B cell (primary cell): ENCODE data around the gene AMDHD1. TPM values are rescaled to one million over a fixed set of nuclear protein-coding genes. Genes with fewer than 3 reads are reported as not detected.

Experiments used
- ATAC-seq: fragments of 200-7000 bp; cut with Tn5 transposase; one replicate; pipeline ENCODE4 v1.10.0; 2021; ENCODE audit warnings: low read depth, mild to moderate bottlenecking, moderate number of reproducible peaks, moderate library complexity
- CTCF ChIA-PET: fragments of 350-600 bp; sonication (Branson Sonifier 250); formaldehyde crosslinking; loops from one replicate; lab custom pipeline; 2021; ENCODE audit warnings: antibody characterized with exemption, inconsistent platforms; lab: Charles Lee
- POLR2A ChIA-PET: fragments of 350-600 bp; sonication (Branson Sonifier 250); formaldehyde crosslinking; loops from one replicate; lab custom pipeline; 2021; ENCODE audit warnings: antibody characterized with exemption; lab: Charles Lee
- DNase-seq: peaks from one replicate; pipeline ENCODE4 v3.0.0; 2013
- H2AFZ ChIP-seq: 2 replicates; pipeline ENCODE4 v1.6.1; 2012; ENCODE audit warnings: mild to moderate bottlenecking, low read depth, low read length; ENCODE audit not compliant: insufficient read depth, poor library complexity, severe bottlenecking
- H3K27ac ChIP-seq, 2 donors: 1 replicate in 1 of 2; 2 replicates in 1 of 2; pipeline ENCODE4 v1.5.1; 2012 to 2013; ENCODE audit warnings: low read length in 2 of 2, mild to moderate bottlenecking in 2 of 2, moderate library complexity in 1 of 2
- H3K27me3 ChIP-seq, 4 experiments: fragments of 200-600 bp in 1 of 4; sonication (generic) in 1 of 4; replicated peaks in 1 of 4; 1 replicate in 2 of 4; 2 replicates in 2 of 4; pipeline versions ENCODE4 v1.6.1 to v1.7.0; 2013 to 2016; ENCODE audit warnings: low read length in 3 of 4, mild to moderate bottlenecking in 2 of 4, mixed read lengths in 1 of 4, moderate library complexity in 1 of 4; ENCODE audit not compliant: insufficient read depth in 4 of 4, control insufficient read depth in 3 of 4; ENCODE audit errors: control extremely low read depth in 1 of 4
- H3K36me3 ChIP-seq, 2 experiments: replicated peaks in 1 of 2; 1 replicate in 1 of 2; 2 replicates in 1 of 2; pipeline versions ENCODE4 v1.6.1 to v1.7.1; 2013; ENCODE audit warnings: low read length in 1 of 2; ENCODE audit not compliant: insufficient read depth in 2 of 2, control insufficient read depth in 1 of 2; ENCODE audit errors: control extremely low read depth in 1 of 2, extremely low read depth in 1 of 2
- H3K4me1 ChIP-seq, 2 donors: fragments of 200-600 bp in 1 of 2; sonication (generic) in 1 of 2; 1 replicate in 1 of 2; 2 replicates in 1 of 2; pipeline versions ENCODE4 v1.5.1 to v1.6.1; 2013 to 2017; ENCODE audit warnings: low read length in 2 of 2; ENCODE audit not compliant: control insufficient read depth in 2 of 2, insufficient read depth in 2 of 2
- H3K4me2 ChIP-seq: replicated peaks from 2 replicates; pipeline ENCODE3; 2012; ENCODE audit warnings: mild to moderate bottlenecking, low read depth, low read length; ENCODE audit not compliant: poor library complexity, severe bottlenecking
- H3K4me3 ChIP-seq, 5 experiments: fragments of 200-600 bp in 1 of 5; sonication (generic) in 1 of 5; 1 replicate in 3 of 5; 2 replicates in 2 of 5; pipeline versions ENCODE4 v1.5.1 to v1.7.0; 2011 to 2016; ENCODE audit warnings: low read length in 4 of 5, mild to moderate bottlenecking in 4 of 5, low read depth in 2 of 5, control low read depth in 1 of 5, moderate library complexity in 1 of 5; ENCODE audit not compliant: insufficient read depth in 1 of 5; ENCODE audit errors: control extremely low read depth in 1 of 5, extremely low read depth in 1 of 5
- H3K79me2 ChIP-seq: fragments of 200-600 bp; sonication (generic); one replicate; pipeline ENCODE4 v1.6.0; 2016; ENCODE audit warnings: low read length; ENCODE audit not compliant: control insufficient read depth, insufficient read depth
- H3K9ac ChIP-seq: fragments of 200-600 bp; sonication (generic); 2 replicates; pipeline ENCODE4 v1.6.1; 2017; ENCODE audit warnings: mild to moderate bottlenecking, low read length, moderate library complexity
- H3K9me3 ChIP-seq, 3 donors: one replicate each; pipeline versions ENCODE4 v1.6.1 to v1.7.1; 2013; ENCODE audit warnings: low read length in 2 of 3; ENCODE audit not compliant: control insufficient read depth in 2 of 3, insufficient read depth in 1 of 3; ENCODE audit errors: control extremely low read depth in 1 of 3
- H4K20me1 ChIP-seq: 2 replicates; pipeline ENCODE4 v1.6.0; 2012; ENCODE audit warnings: mild to moderate bottlenecking, low read length; ENCODE audit not compliant: insufficient read depth, control insufficient read depth, poor library complexity, severe bottlenecking
- H3K27ac Mint-ChIP-seq: one replicate; pipeline ENCODE4 v1.8.0; 2021; ENCODE audit warnings: mixed read lengths
- H3K27me3 Mint-ChIP-seq: one replicate; pipeline ENCODE4 v1.8.0; 2021; ENCODE audit warnings: mixed read lengths
- H3K4me1 Mint-ChIP-seq: one replicate; pipeline ENCODE4 v1.8.0; 2021; ENCODE audit warnings: mixed read lengths
- H3K4me3 Mint-ChIP-seq: one replicate; pipeline ENCODE4 v1.8.0; 2021; ENCODE audit warnings: mixed read lengths
- H3K9me3 Mint-ChIP-seq: one replicate; pipeline ENCODE4 v1.8.0; 2022; ENCODE audit warnings: mixed read lengths; ENCODE audit not compliant: insufficient read depth
- EZH2 ChIP-seq: IDR thresholded peaks from 2 replicates; pipeline ENCODE4 v1.6.1; 2012; ENCODE audit warnings: borderline replicate concordance, low read depth, mild to moderate bottlenecking, moderate library complexity, low read length; ENCODE audit not compliant: insufficient read depth, poor library complexity, severe bottlenecking
- WGBS: methylation state at CpG from one replicate; pipeline ENCODE4 v1.1.5; 2013; ENCODE audit warnings: missing lambda C conversion rate; ENCODE audit not compliant: insufficient coverage; 5-methylcytosine and 5-hydroxymethylcytosine counted together
- intact Hi-C: fragments of 100-400 bp; cut with micrococcal nuclease; formaldehyde crosslinking; loops from one replicate; pipeline ENCODE4 v1.10.0; 2022
- polyA plus RNA-seq: library from polyadenylated mRNA; depleted of rRNA; stranded (reverse); fragments of >200 nt; gene quantifications from 2 replicates; pipeline ENCODE4 v1.2.3, GENCODE V29; 2012
- total RNA-seq, 2 donors: library from RNA; stranded (reverse); fragments of 120-200 nt in 1 of 2; gene quantifications; 1 replicate in 1 of 2; 2 replicates in 1 of 2; pipeline versions ENCODE4 v1.2.3 to v1.2.4, GENCODE V29; 2013 to 2022
- TF ChIP-seq, protein P1 (sequence below): fragments of 200-600 bp; IDR thresholded peaks from one replicate; pipeline ENCODE4 v1.8.0; 2022; ENCODE audit warnings: antibody characterized with exemption, mild to moderate bottlenecking

AMDHD1 gene
- total and polyA plus RNA-seq, 2 donors (not counting 1 experiment from before 2014, with no cell fraction given) = 1.5 to 2.3 TPM

DNA sequence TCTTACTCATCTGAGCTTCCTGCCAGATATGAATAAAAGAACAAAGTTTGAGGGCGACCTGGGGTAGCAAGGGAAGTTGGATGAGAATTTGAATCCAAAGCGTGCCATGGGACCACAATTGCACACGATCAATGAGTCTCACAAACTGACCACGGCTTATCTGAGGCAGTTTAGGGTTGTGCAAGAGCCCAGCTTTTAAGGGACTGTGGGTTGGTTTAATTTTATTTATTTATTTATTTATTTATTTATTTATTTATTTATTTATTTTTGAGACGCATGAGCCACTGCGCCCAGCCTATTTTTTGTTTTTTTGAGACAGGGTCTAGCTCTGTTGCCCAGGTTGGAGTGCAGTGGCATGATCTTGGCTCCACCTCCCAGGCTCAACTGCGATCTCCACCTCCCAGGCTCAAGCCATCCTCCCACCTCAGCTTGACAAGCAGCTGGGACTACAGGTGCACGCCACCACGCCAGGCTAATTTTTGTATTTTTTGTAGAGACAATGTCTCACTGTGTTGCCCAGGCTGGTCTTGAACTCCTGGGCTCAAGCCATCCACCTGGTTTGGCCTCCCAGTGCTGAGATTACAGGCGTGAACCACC is 1.1 kb downstream of the AMDHD1 start:
- H3K9me3 Mint-ChIP-seq = no peaks in the 10 kb centered on the region
- H3K27ac Mint-ChIP-seq = peak overlapping the region; percentile 74
- Histone ChIP-seq H3K79me2 (no peaks in the 10 kb centered on the region), H2AFZ (peak overlapping the region; percentile 98), H3K9ac (peak overlapping the region; percentile 92), H3K9me3 (no peaks in the 10 kb centered on the region), H3K36me3 (no peaks in the 10 kb centered on the region), H3K4me1 (peaks cover 9 to 11% of the 10 kb centered on the region in 2 donors), H4K20me1 (no peaks in the 10 kb centered on the region), H3K4me3 (peak overlapping the region in 1 of 5 experiments; percentile 85), H3K27me3 (no peaks in the 10 kb centered on the region), H3K27ac (no peak overlapping the region), H3K4me2 (peak overlapping the region; percentile 79)
- ChIA-PET CTCF (interaction anchor here (1.5 to 3.3 kb wide), 3 partner anchors 15 to 54 kb away, joined by 4 to 24 read pairs (median 15); no protein-coding TSS in a partner anchor), POLR2A (interaction anchor here (1.0 to 1.5 kb wide), 2 partner anchors 91 kb away, joined by 3 to 4 read pairs; partner anchors contain the start of gene LTA4H)
- H3K4me3 Mint-ChIP-seq = peak overlapping the region; percentile 98
- H3K4me1 Mint-ChIP-seq = peaks cover 10% of the 10 kb centered on the region
- WGBS = 96% methylated on average over 6 of the region's 10 CpGs
- ATAC-seq (no peak), DNase-seq (no peak)
- TF ChIP-seq EZH2 = no peak
- TF ChIP-seq, protein P1, sequence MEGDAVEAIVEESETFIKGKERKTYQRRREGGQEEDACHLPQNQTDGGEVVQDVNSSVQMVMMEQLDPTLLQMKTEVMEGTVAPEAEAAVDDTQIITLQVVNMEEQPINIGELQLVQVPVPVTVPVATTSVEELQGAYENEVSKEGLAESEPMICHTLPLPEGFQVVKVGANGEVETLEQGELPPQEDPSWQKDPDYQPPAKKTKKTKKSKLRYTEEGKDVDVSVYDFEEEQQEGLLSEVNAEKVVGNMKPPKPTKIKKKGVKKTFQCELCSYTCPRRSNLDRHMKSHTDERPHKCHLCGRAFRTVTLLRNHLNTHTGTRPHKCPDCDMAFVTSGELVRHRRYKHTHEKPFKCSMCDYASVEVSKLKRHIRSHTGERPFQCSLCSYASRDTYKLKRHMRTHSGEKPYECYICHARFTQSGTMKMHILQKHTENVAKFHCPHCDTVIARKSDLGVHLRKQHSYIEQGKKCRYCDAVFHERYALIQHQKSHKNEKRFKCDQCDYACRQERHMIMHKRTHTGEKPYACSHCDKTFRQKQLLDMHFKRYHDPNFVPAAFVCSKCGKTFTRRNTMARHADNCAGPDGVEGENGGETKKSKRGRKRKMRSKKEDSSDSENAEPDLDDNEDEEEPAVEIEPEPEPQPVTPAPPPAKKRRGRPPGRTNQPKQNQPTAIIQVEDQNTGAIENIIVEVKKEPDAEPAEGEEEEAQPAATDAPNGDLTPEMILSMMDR = no peak
- no peaks in the 10 kb centered on the region for H3K27me3 Mint-ChIP-seq
- intact Hi-C loops = loop anchor here (5.0 kb wide), 2 partner anchors 463 to 942 kb away; partner anchors contain the start of gene NDUFA12

DNA sequence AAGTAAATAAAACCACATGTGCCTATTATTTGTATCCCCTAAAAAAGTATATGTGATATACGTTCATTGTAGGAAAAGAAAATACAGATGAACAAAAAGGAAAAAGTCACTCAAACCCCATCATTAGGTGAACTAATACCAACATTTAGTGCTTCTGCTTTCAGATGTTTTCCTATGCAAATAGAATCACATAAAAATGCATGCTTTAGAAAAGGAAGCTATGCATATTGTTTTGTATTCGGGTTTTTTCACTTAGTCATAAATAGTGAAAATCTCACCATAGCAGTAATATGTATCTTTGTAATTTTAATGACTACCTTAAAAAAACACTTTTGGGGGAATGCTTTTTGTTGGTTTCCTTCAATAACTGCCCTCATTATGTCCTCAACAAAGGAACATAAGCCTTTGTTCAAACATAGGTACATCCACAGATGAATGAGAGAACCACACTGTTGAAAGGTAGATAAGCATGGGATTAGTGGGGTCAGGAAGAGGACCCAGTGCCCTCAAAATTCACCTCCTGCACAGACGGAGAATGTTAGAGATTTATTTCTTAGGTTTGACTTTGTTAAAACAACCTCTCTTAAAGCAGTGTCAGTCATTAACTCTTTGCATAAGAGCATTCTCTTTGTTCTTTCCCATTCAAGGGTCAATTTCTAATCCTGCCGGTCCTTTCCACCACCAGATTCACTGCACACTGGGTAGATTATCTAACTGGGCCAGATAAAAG is 6.5 kb downstream of the AMDHD1 start:
- no peaks in the 10 kb centered on the region for H4K20me1 ChIP-seq
- H3K9ac ChIP-seq = no peak overlapping the region
- no peaks in the 10 kb centered on the region for H3K36me3 ChIP-seq
- Mint-ChIP-seq H3K27me3 (peaks cover 7% of the 10 kb centered on the region), H3K9me3 (no peaks in the 10 kb centered on the region), H3K27ac (no peak overlapping the region), H3K4me3 (no peak overlapping the region), H3K4me1 (no peaks in the 10 kb centered on the region)
- H3K4me1 ChIP-seq = no peaks in the 10 kb centered on the region
- H3K27ac ChIP-seq = no peak overlapping the region
- H2AFZ ChIP-seq = no peak overlapping the region
- no peak for ATAC-seq
- no peak overlapping the region for H3K4me3 ChIP-seq
- TF ChIP-seq EZH2 = no peak
- TF ChIP-seq, protein P1 = no peak
- no peaks in the 10 kb centered on the region for H3K27me3 ChIP-seq
- no CpG with 5 or more reads among the region's 4 CpGs for WGBS
- no peak overlapping the region for H3K4me2 ChIP-seq
- POLR2A ChIA-PET = no interaction called here
- intact Hi-C loops = no loop called here
- no peaks in the 10 kb centered on the region for H3K79me2 ChIP-seq
- DNase-seq = no peak
- no peaks in the 10 kb centered on the region for H3K9me3 ChIP-seq
- CTCF ChIA-PET = no interaction called here
